ENCODE data around the gene SWT1.

SWT1 gene

GRCh38 chr1:185156854-185157598 is at the start of gene SWT1, which contains the start of gene TRMT1L:
TSS of gene SWT1 (plus strand) at chr1:185157167. CDS start at chr1:185160842, 3,675 bp downstream.
TSS of gene TRMT1L (minus strand) at chr1:185156953. CDS start at chr1:185156712, 241 bp downstream.
- Histone ChIP-seq H3K4me1 (ENCODE audit: insufficient read depth, low read length) (peaks cover 33% of the 10 kb centered on the region), H3K27ac (ENCODE audit: low read depth, low read length) (peak within 1 kb of the TSS; percentile 93), H3K9ac (ENCODE audit: low read length) (peak within 1 kb of the TSS; percentile 99), H3K9me3 (ENCODE audit: low read length) (no peaks in the 10 kb centered on the region), H3K4me3 (ENCODE audit: low read depth in 1 of 2, low read length in 2 of 2) (peak within 1 kb of the TSS; percentile 76 to 96), H3K27me3 (ENCODE audit: control insufficient read depth in 1 of 2, insufficient read depth in 2 of 2, low read length in 2 of 2) (no peaks in the 10 kb centered on the region), H3K36me3 (ENCODE audit: insufficient read depth, low read length) (no peaks in the 10 kb centered on the region)

- H3K4me1 ChIP-seq (ENCODE audit: insufficient read depth, low read length): no peaks in the 10 kb centered on the region
- H3K36me3 ChIP-seq (ENCODE audit: insufficient read depth, low read length): no peaks in the 10 kb centered on the region
- H3K4me3 ChIP-seq (ENCODE audit: low read depth in 1 of 2, low read length in 2 of 2): no peak overlapping the region
- H3K9ac ChIP-seq (ENCODE audit: low read length): no peak overlapping the region
- no peaks in the 10 kb centered on the region for H3K9me3 ChIP-seq (ENCODE audit: low read length)
- H3K27ac ChIP-seq (ENCODE audit: low read depth, low read length): no peak overlapping the region
- H3K27me3 ChIP-seq (ENCODE audit: control insufficient read depth in 1 of 2, insufficient read depth in 2 of 2, low read length in 2 of 2): no peaks in the 10 kb centered on the region
Observed at GRCh38 chr1:185108321-185108720, 48.6 kb upstream of the SWT1 start.

DNA sequence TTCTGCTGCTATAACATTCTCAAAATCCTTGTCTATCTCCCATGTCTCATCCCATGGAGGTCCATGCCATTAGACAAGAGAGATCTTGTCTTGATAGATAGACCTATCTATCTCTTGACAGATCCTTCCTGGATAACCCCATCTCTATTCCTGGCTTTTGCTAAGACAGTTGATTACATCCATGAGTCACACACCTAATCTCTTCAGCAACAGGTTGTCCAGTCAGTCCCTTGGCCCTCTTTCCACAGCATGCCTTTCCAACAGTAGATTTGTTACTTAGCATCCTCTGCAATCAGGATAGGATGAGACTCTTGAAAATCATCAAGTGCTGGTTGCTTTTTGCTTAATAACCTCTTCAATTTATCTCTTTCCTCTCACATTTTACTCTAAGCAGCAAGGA is 46.8 kb upstream of the SWT1 start:
- H3K27ac ChIP-seq (ENCODE audit: low read depth, low read length): no peak overlapping the region
- H3K4me1 ChIP-seq (ENCODE audit: insufficient read depth, low read length): no peaks in the 10 kb centered on the region
- H3K9me3 ChIP-seq (ENCODE audit: low read length): no peaks in the 10 kb centered on the region
- no peaks in the 10 kb centered on the region for H3K27me3 ChIP-seq (ENCODE audit: control insufficient read depth in 1 of 2, insufficient read depth in 2 of 2, low read length in 2 of 2)
- H3K36me3 ChIP-seq (ENCODE audit: insufficient read depth, low read length): no peaks in the 10 kb centered on the region
- no peak overlapping the region for H3K9ac ChIP-seq (ENCODE audit: low read length)
- H3K4me3 ChIP-seq (ENCODE audit: low read depth in 1 of 2, low read length in 2 of 2): no peak overlapping the region

DNA sequence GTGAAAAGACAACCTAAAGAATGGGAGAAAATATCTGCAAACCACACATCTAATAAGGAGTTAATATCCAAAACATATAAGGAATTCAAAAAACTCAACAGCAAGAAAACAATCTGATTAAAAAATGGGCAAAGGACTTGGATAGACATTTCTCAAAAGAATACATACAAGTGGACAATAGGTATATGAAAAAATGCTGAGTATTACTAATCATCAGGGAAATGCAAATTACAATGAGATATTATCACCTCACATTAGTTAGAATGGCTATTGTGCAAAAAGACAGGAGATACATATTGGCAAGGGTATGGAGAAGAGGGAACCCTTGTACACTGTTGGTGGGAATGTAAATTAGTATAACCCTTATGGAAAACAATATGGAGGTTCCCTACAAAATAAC is 45.1 kb upstream of the SWT1 start:
- Histone ChIP-seq H3K4me1 (ENCODE audit: insufficient read depth, low read length) (no peaks in the 10 kb centered on the region), H3K9ac (ENCODE audit: low read length) (no peak overlapping the region), H3K36me3 (ENCODE audit: insufficient read depth, low read length) (no peaks in the 10 kb centered on the region), H3K27me3 (ENCODE audit: control insufficient read depth in 1 of 2, insufficient read depth in 2 of 2, low read length in 2 of 2) (no peaks in the 10 kb centered on the region), H3K9me3 (ENCODE audit: low read length) (no peaks in the 10 kb centered on the region), H3K27ac (ENCODE audit: low read depth, low read length) (no peak overlapping the region), H3K4me3 (ENCODE audit: low read depth in 1 of 2, low read length in 2 of 2) (no peak overlapping the region)

- Histone ChIP-seq H3K27me3 (ENCODE audit: control insufficient read depth in 1 of 2, insufficient read depth in 2 of 2, low read length in 2 of 2) (no peaks in the 10 kb centered on the region), H3K9me3 (ENCODE audit: low read length) (no peaks in the 10 kb centered on the region), H3K4me1 (ENCODE audit: insufficient read depth, low read length) (no peaks in the 10 kb centered on the region), H3K36me3 (ENCODE audit: insufficient read depth, low read length) (peaks cover 3% of the 10 kb centered on the region), H3K27ac (ENCODE audit: low read depth, low read length) (no peak overlapping the region), H3K9ac (ENCODE audit: low read length) (no peak overlapping the region), H3K4me3 (ENCODE audit: low read depth in 1 of 2, low read length in 2 of 2) (no peak overlapping the region)
Observed at GRCh38 chr1:185112356-185112755, 44.6 kb upstream of the SWT1 start.

DNA sequence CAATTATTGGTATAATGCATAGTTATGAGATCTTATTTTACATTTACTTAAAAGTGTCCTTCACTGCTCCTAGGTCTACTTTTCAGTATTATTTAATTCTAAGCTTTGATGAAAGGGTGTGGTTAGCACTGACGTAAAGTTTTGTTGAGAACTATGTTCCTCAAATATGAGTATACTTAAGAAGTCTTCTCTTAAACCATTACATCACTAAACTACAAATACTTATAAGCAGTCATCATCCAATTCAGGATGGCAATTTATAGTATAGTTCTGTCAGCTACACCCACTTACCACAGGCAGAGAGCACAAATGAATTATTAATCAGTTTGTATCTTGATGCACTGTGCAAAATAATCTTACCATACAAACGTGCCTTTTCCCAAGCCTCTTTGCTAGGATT is 27.3 kb upstream of the SWT1 start:
- Histone ChIP-seq H3K27me3 (ENCODE audit: control insufficient read depth in 1 of 2, insufficient read depth in 2 of 2, low read length in 2 of 2) (no peaks in the 10 kb centered on the region), H3K27ac (ENCODE audit: low read depth, low read length) (no peak overlapping the region), H3K4me1 (ENCODE audit: insufficient read depth, low read length) (no peaks in the 10 kb centered on the region), H3K36me3 (ENCODE audit: insufficient read depth, low read length) (peaks cover 21% of the 10 kb centered on the region), H3K9ac (ENCODE audit: low read length) (no peak overlapping the region), H3K4me3 (ENCODE audit: low read depth in 1 of 2, low read length in 2 of 2) (no peak overlapping the region), H3K9me3 (ENCODE audit: low read length) (no peaks in the 10 kb centered on the region)

- no peaks in the 10 kb centered on the region for H3K27me3 ChIP-seq (ENCODE audit: control insufficient read depth in 1 of 2, insufficient read depth in 2 of 2, low read length in 2 of 2)
- H3K4me1 ChIP-seq (ENCODE audit: insufficient read depth, low read length): no peaks in the 10 kb centered on the region
- no peak overlapping the region for H3K27ac ChIP-seq (ENCODE audit: low read depth, low read length)
- no peak overlapping the region for H3K9ac ChIP-seq (ENCODE audit: low read length)
- peaks cover 23% of the 10 kb centered on the region for H3K36me3 ChIP-seq (ENCODE audit: insufficient read depth, low read length)
- H3K4me3 ChIP-seq (ENCODE audit: low read depth in 1 of 2, low read length in 2 of 2): no peak overlapping the region
- no peaks in the 10 kb centered on the region for H3K9me3 ChIP-seq (ENCODE audit: low read length)
Observed at GRCh38 chr1:185132534-185132933, 24.4 kb upstream of the SWT1 start.

GRCh38 chr1:185137896-185138545 is 18.9 kb upstream of the SWT1 start:
- Histone ChIP-seq H3K36me3 (ENCODE audit: insufficient read depth, low read length) (peaks cover 20% of the 10 kb centered on the region), H3K27me3 (ENCODE audit: control insufficient read depth in 1 of 2, insufficient read depth in 2 of 2, low read length in 2 of 2) (no peaks in the 10 kb centered on the region), H3K9ac (ENCODE audit: low read length) (no peak overlapping the region), H3K4me1 (ENCODE audit: insufficient read depth, low read length) (no peaks in the 10 kb centered on the region), H3K9me3 (ENCODE audit: low read length) (no peaks in the 10 kb centered on the region), H3K4me3 (ENCODE audit: low read depth in 1 of 2, low read length in 2 of 2) (no peak overlapping the region), H3K27ac (ENCODE audit: low read depth, low read length) (no peak overlapping the region)

DNA sequence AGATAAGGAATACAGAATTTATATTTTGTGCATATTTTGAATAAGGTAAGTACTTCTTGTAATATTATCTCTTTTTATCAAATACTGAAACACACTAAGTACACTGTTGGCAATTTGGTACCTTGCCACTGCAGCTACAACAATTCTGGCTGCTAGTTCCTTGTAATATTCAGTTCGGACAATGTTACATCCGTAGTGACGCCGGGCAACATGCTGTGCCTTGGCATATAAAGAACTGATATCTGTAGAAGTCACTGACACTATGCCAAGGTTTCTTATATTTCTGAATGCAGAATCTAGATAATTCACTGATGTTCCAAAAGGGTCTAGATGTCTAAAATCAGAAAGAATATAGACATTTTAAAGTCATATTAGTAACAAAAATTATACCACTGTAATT is 17.7 kb upstream of the SWT1 start:
- Histone ChIP-seq H3K9ac (ENCODE audit: low read length) (no peak overlapping the region), H3K27me3 (ENCODE audit: control insufficient read depth in 1 of 2, insufficient read depth in 2 of 2, low read length in 2 of 2) (no peaks in the 10 kb centered on the region), H3K4me1 (ENCODE audit: insufficient read depth, low read length) (no peaks in the 10 kb centered on the region), H3K36me3 (ENCODE audit: insufficient read depth, low read length) (peaks cover 14% of the 10 kb centered on the region), H3K9me3 (ENCODE audit: low read length) (no peaks in the 10 kb centered on the region), H3K27ac (ENCODE audit: low read depth, low read length) (no peak overlapping the region), H3K4me3 (ENCODE audit: low read depth in 1 of 2, low read length in 2 of 2) (no peak overlapping the region)

DNA sequence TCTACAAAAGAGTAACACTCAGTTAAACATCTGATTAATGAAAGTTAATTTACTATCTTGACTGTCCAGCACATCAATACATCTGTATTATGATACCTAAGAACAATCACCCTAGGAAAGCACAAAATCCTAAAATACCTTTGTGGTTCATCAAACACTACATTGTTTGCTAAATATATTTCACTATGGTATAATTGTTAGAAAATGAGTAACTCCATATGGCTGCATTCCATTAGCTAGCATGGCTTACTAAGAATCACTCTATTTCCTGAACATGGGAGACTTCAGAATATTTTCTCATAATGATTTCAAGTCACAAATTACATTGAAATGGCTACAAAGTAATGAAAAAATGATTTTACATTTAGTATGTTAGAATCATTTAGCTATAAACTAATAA is 12.7 kb upstream of the SWT1 start:
- peaks cover 41% of the 10 kb centered on the region for H3K36me3 ChIP-seq (ENCODE audit: insufficient read depth, low read length)
- no peaks in the 10 kb centered on the region for H3K9me3 ChIP-seq (ENCODE audit: low read length)
- H3K9ac ChIP-seq (ENCODE audit: low read length): no peak overlapping the region
- H3K4me3 ChIP-seq (ENCODE audit: low read depth in 1 of 2, low read length in 2 of 2): no peak overlapping the region
- H3K4me1 ChIP-seq (ENCODE audit: insufficient read depth, low read length): no peaks in the 10 kb centered on the region
- H3K27me3 ChIP-seq (ENCODE audit: control insufficient read depth in 1 of 2, insufficient read depth in 2 of 2, low read length in 2 of 2): no peaks in the 10 kb centered on the region
- H3K27ac ChIP-seq (ENCODE audit: low read depth, low read length): no peak overlapping the region

DNA sequence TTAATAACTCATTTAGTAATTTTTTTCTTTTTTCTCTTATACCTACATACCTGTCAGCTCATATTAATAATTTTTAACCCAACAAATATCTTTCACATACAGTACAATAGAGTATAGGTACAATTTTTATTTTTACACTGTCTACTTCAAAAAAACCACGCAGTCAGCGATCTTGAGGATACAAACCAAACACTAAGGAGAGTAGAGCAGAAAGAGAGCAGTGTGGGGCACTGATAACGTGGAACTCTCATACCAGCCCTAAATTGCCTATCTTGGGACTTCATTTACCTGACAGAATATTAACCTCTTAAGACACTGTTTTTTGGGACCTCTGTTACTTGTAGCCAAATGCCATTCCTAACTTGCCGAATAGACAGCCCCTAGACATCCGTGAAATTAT is 5.8 kb upstream of the SWT1 start:
- Histone ChIP-seq H3K27me3 (ENCODE audit: control insufficient read depth in 1 of 2, insufficient read depth in 2 of 2, low read length in 2 of 2) (no peaks in the 10 kb centered on the region), H3K4me1 (ENCODE audit: insufficient read depth, low read length) (peaks cover 23% of the 10 kb centered on the region), H3K9ac (ENCODE audit: low read length) (no peak overlapping the region), H3K36me3 (ENCODE audit: insufficient read depth, low read length) (peaks cover 34% of the 10 kb centered on the region), H3K9me3 (ENCODE audit: low read length) (no peaks in the 10 kb centered on the region), H3K4me3 (ENCODE audit: low read depth in 1 of 2, low read length in 2 of 2) (no peak overlapping the region), H3K27ac (ENCODE audit: low read depth, low read length) (no peak overlapping the region)
